Right lobe of liver (tissue), 6 donors: ENCODE data around the gene SERPINE1. TPM values are rescaled to one million over a fixed set of nuclear protein-coding genes. Genes with fewer than 3 reads are reported as not detected.

Experiments
- ATAC-seq, 4 donors: fragments of 200-7000 bp; cut with Tn5 transposase; one replicate each; pipeline ENCODE4 v1.9.1; 2020; ENCODE audit warnings: mild to moderate bottlenecking in 4 of 4, moderate library complexity in 4 of 4
- DNase-seq, 3 donors: peaks; one replicate each; pipeline ENCODE4 v3.0.0-alpha.2; 2020
- H3K27ac ChIP-seq, 3 donors: fragments of 200-600 bp; one replicate each; pipeline ENCODE4 v1.8.0; 2022
- H3K27me3 ChIP-seq, 2 donors: fragments of 200-600 bp; one replicate each; pipeline ENCODE4 v1.8.0; 2022
- H3K36me3 ChIP-seq, 4 donors: fragments of 200-600 bp; sonication (generic) in 1 of 4; one replicate each; pipeline versions ENCODE4 v1.5.1 to v1.8.0; 2017 to 2022; ENCODE audit warnings: control low read depth in 1 of 4
- H3K4me1 ChIP-seq, 4 donors: fragments of 200-600 bp; sonication (generic) in 1 of 4; one replicate each; pipeline versions ENCODE4 v1.5.1 to v1.8.0; 2017 to 2022; ENCODE audit warnings: control low read depth in 1 of 4
- H3K4me3 ChIP-seq, 3 donors: fragments of 200-600 bp; one replicate each; pipeline ENCODE4 v1.8.0; 2022
- H3K9me3 ChIP-seq, 4 donors: fragments of 200-600 bp; sonication (generic) in 1 of 4; one replicate each; pipeline versions ENCODE4 v1.5.1 to v1.8.0; 2017 to 2022; ENCODE audit warnings: control low read depth in 1 of 4
- POLR2A ChIP-seq: fragments of 450-650 bp; IDR thresholded peaks from one replicate; pipeline ENCODE4 v1.6.1; 2017; ENCODE audit warnings: antibody characterized with exemption, mild to moderate bottlenecking
- WGBS: methylation state at CpG from one replicate; pipeline ENCODE4 v1.1.6; 2018; ENCODE audit warnings: low coverage, low lambda C conversion rate; ENCODE audit not compliant: insufficient coverage; ENCODE audit errors: missing lambda C conversion rate; 5-methylcytosine and 5-hydroxymethylcytosine counted together
- intact Hi-C, 2 donors: fragments of 100-400 bp; cut with DNase I; formaldehyde crosslinking; loops; one replicate each; pipeline versions ENCODE4 v1.11.2 to v1.14.1; 2022
- long read RNA-seq: library from polyadenylated mRNA; unstranded; transcript quantifications from one replicate; pipeline ENCODE4 v2.0.0, GENCODE V29; 2019
- total RNA-seq, 6 experiments: library from RNA; depleted of rRNA in 2 of 6; stranded (reverse); fragments of >200 nt in 2 of 6; fragmentation: NEBNext Ultra II Directional in 3 of 6; extraction: Animal tissue kit (Norgen Biotek cat#: 25700) in 3 of 6; gene quantifications; one replicate each; pipeline versions ENCODE4 v1.1.0 to v1.2.4, GENCODE V29; 2016 to 2023
- TF ChIP-seq, protein P1 (sequence below), 4 donors: fragments of 200-600 bp in 3 of 4; fragments of 450-650 bp in 1 of 4; IDR thresholded peaks; one replicate each; pipeline versions ENCODE4 v1.5.1 to v1.8.0; 2016 to 2022; ENCODE audit warnings: antibody characterized with exemption in 4 of 4, mild to moderate bottlenecking in 2 of 4
- donor health status: DM: no; HTN: yes; CAD: no.
- donor health status: DM: no; HTN: no; CAD: no.
- donor health status: DM: no; HTN: no; CAD: no.
- donor health status: DM: no; HTN: yes; CAD: no.
- donor health status: DM: no; HTN: yes; CAD: no.

The SERPINE1 gene
- 100 to 1,000 TPM in 3 of 6 experiments, 10 to 100 TPM in 2, 1 to 10 TPM in 1; 5.4 to 497 (median 98.6) TPM for total RNA-seq
- long read RNA-seq, partial matches to known transcripts, result 0 of 1 reads
- long read RNA-seq, other reads (novel, unspliced or antisense), result 0 of 1 reads

DNA sequence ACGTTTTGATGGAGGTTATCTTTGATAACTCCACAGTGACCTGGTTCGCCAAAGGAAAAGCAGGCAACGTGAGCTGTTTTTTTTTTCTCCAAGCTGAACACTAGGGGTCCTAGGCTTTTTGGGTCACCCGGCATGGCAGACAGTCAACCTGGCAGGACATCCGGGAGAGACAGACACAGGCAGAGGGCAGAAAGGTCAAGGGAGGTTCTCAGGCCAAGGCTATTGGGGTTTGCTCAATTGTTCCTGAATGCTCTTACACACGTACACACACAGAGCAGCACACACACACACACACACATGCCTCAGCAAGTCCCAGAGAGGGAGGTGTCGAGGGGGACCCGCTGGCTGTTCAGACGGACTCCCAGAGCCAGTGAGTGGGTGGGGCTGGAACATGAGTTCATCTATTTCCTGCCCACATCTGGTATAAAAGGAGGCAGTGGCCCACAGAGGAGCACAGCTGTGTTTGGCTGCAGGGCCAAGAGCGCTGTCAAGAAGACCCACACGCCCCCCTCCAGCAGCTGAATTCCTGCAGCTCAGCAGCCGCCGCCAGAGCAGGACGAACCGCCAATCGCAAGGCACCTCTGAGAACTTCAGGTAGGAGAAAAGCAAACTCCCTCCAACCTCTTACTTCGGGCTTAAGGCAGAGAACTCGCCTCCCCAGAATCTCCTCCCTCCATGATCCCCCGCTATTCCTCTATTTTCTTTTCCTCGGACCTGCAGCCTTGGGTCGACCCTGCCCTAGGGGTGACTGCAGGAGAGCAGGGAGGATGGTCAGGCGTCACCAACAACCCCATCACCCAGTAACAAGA, at the start of gene SERPINE1:
SERPINE1 (plus strand) TSS at position 454 of the 809 bp plus-strand sequence. CDS start 1,290 bp downstream, outside the sequence.
- Histone ChIP-seq H3K4me3 (peak within 1 kb of the TSS; percentile 31 to 42 (median 36)), H3K9me3 (no peaks in the 10 kb centered on the region), H3K4me1 (peaks cover 0 to 55% (median 25%) of the 10 kb centered on the region in 4 donors), H3K36me3 (peaks cover 0 to 9% (median 4%) of the 10 kb centered on the region in 4 donors), H3K27me3 (no peaks in the 10 kb centered on the region), H3K27ac (peak within 1 kb of the TSS; percentile 84 to 95 (median 84))
- intact Hi-C loops, result no loop called here
- DNase-seq (peak; percentile 94 to 96 (median 95)), ATAC-seq (peak; percentile 70 to 87 (median 80))
- 2% methylated on average over 11 of the region's 22 CpGs for WGBS
- TF ChIP-seq, protein P1, sequence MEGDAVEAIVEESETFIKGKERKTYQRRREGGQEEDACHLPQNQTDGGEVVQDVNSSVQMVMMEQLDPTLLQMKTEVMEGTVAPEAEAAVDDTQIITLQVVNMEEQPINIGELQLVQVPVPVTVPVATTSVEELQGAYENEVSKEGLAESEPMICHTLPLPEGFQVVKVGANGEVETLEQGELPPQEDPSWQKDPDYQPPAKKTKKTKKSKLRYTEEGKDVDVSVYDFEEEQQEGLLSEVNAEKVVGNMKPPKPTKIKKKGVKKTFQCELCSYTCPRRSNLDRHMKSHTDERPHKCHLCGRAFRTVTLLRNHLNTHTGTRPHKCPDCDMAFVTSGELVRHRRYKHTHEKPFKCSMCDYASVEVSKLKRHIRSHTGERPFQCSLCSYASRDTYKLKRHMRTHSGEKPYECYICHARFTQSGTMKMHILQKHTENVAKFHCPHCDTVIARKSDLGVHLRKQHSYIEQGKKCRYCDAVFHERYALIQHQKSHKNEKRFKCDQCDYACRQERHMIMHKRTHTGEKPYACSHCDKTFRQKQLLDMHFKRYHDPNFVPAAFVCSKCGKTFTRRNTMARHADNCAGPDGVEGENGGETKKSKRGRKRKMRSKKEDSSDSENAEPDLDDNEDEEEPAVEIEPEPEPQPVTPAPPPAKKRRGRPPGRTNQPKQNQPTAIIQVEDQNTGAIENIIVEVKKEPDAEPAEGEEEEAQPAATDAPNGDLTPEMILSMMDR (IDR thresholded peaks at IDR 0.05), result peak in 3 of 4 donors; percentile 33 to 44 (median 37)
- TF ChIP-seq POLR2A, result peak; percentile 100

- Histone ChIP-seq H3K4me1 (no peaks in the 10 kb centered on the region), H3K27me3 (no peaks in the 10 kb centered on the region), H3K27ac (no peak overlapping the region), H3K9me3 (no peaks in the 10 kb centered on the region), H3K36me3 (no peaks in the 10 kb centered on the region), H3K4me3 (no peak overlapping the region)
- no peak for TF ChIP-seq POLR2A
- TF ChIP-seq, protein P1 (IDR thresholded peaks at IDR 0.05), result peak; percentile 74 to 85 (median 79)
- intact Hi-C loops, result loop anchor here in 1 of 2 donors (5.0 kb wide), 1 partner anchor 180 kb away; the partner anchor contains the start of gene ACHE
- ATAC-seq, result peak; percentile 99 to 100 (median 100)
- DNase-seq, result peak; percentile 80 to 83 (median 81)
- 14% methylated on average over 13 of the region's 13 CpGs for WGBS
Measured at GRCh38 chr7:101077303-101078086, 49.4 kb upstream of the SERPINE1 start.

DNA sequence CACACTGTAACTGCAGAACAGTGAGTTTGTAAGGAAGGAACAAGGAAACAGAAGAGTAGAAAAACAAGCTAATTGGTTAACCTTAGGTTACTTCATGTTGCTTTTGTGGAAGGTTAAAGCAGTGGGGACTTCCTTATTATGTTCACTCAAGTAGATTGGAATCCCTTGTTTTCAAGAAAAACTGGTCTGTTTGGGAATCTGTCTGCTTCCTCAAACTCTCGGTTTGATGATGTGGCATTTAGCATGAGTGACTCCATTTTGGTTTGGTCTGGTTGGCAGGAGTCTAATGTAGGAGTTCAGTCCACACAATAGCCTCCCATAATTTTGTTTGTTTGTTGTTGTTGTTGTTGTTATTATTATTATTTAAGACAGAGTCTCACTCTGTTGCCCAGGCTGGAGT, 45.5 kb upstream of the SERPINE1 start:
- DNase-seq (no peak), ATAC-seq (no peak)
- no peak overlapping the region for H3K4me3 ChIP-seq
- no peak overlapping the region for H3K27ac ChIP-seq
- peaks cover 0 to 11% (median 4%) of the 10 kb centered on the region in 4 donors for H3K4me1 ChIP-seq
- no peaks in the 10 kb centered on the region for H3K36me3 ChIP-seq
- H3K9me3 ChIP-seq, result no peaks in the 10 kb centered on the region
- no peaks in the 10 kb centered on the region for H3K27me3 ChIP-seq
- intact Hi-C loops, result no loop called here
- 50% methylated on average over 1 of the region's 1 CpG for WGBS
- TF ChIP-seq POLR2A, result no peak
- TF ChIP-seq, protein P1 (IDR thresholded peaks at IDR 0.05), result no peak

DNA sequence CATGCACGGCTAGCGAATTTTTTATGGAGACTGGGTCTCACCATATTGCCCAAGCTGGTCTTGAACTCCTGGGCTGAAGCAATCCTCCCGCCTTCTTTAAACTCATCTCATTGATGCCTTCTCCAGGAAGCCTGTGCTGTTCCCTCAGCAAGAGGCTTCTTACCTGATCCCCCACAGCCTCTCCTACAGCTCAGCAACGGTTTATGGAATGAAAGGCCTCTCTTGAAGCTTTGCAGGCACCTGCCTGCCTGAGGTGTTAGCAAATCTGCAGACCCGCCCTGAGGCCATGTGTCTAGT, 42.1 kb upstream of the SERPINE1 start:
- ATAC-seq (no peak), DNase-seq (no peak)
- Histone ChIP-seq H3K27me3 (no peaks in the 10 kb centered on the region), H3K4me3 (peak overlapping the region; percentile 64 to 89 (median 88)), H3K36me3 (peaks cover 0 to 19% (median 8%) of the 10 kb centered on the region in 4 donors), H3K27ac (peak overlapping the region; percentile 87 to 94 (median 93)), H3K4me1 (peaks cover 0 to 18% (median 7%) of the 10 kb centered on the region in 4 donors), H3K9me3 (no peaks in the 10 kb centered on the region)
- WGBS, result 38% methylated on average over 4 of the region's 5 CpGs
- TF ChIP-seq, protein P1 (IDR thresholded peaks at IDR 0.05), result no peak
- intact Hi-C loops, result no loop called here
